K562 (cell line): Measurements from ENCODE around the gene C5orf22. TPM values are rescaled to one million over a fixed set of nuclear protein-coding genes. Genes with fewer than 3 reads are reported as not detected.

Source experiments
- ATAC-seq: fragments of 200-7000 bp; cut with Tn5 transposase; 3 replicates; pipeline ENCODE4 v1.9.1; 2020; ENCODE audit warnings: moderate library complexity
- BruUV-seq: library from RNA; stranded (reverse); fragments of 400-500 nt; replicated peaks from 2 replicates; lab custom pipeline; 2021; lab: Mats Ljungman, UMichigan
- CTCF ChIA-PET: fragments of 300-600 bp; formaldehyde crosslinking; extraction: SDS; loops from one replicate; lab custom pipeline; 2021; ENCODE audit warnings: low intra/inter-chr PET ratio; lab: Yijun Ruan, JAX
- POLR2A ChIA-PET: fragments of 300-600, 350-650 bp; sonication (Branson Sonifier 250); formaldehyde crosslinking; extraction: SDS; loops from one replicate; lab custom pipeline; 2021; ENCODE audit warnings: antibody characterized with exemption, inconsistent platforms; lab: Yijun Ruan, JAX
- DNase-seq, 4 experiments: peaks; one replicate each; pipeline versions ENCODE4 v3.0.0 to v3.0.0-alpha.2; 2011 to 2018; ENCODE audit warnings: low spot score in 3 of 4, mixed read lengths in 3 of 4; ENCODE audit errors: extremely low read depth in 1 of 4
- FAIRE-seq: peaks from 2 replicates; lab custom pipeline; 2011; peaks lifted over from hg19 to GRCh38; lab: Jason Lieb, UNC
- H2AFZ ChIP-seq: 2 replicates; pipeline ENCODE4 v1.6.0; 2011; ENCODE audit warnings: low read depth, low read length, control low read depth, inconsistent platforms
- H3K27ac ChIP-seq: fragments of 200-600 bp; 3 replicates; pipeline ENCODE4 v1.8.0; 2011; ENCODE audit warnings: low read depth, mild to moderate bottlenecking, control low read depth, inconsistent platforms, low read length, moderate library complexity, mixed read lengths; ENCODE audit errors: extremely low read depth
- H3K27me3 ChIP-seq, 2 experiments: fragments of 300-600 bp in 1 of 2; 2 replicates in 1 of 2; 3 replicates in 1 of 2; pipeline versions ENCODE4 v1.6.0 to v1.8.0; 2011; ENCODE audit warnings: inconsistent platforms in 2 of 2, low read length in 2 of 2, mild to moderate bottlenecking in 1 of 2, mixed read lengths in 1 of 2, moderate library complexity in 1 of 2; ENCODE audit not compliant: control insufficient read depth in 2 of 2, insufficient read depth in 2 of 2
- H3K36me3 ChIP-seq: fragments of 300-600 bp; 3 replicates; pipeline ENCODE4 v1.8.0; 2011; ENCODE audit warnings: mild to moderate bottlenecking, low read length, inconsistent platforms; ENCODE audit not compliant: control insufficient read depth, insufficient read depth
- H3K4me1 ChIP-seq, 2 experiments: fragments of 200-600 bp in 1 of 2; replicated peaks in 1 of 2; 2 replicates in 1 of 2; 3 replicates in 1 of 2; pipeline versions ENCODE4 v1.5.1 to v1.8.0; 2011; ENCODE audit warnings: inconsistent platforms in 2 of 2, low read length in 2 of 2, mild to moderate bottlenecking in 1 of 2, mixed read lengths in 1 of 2, moderate library complexity in 1 of 2; ENCODE audit not compliant: control insufficient read depth in 2 of 2, insufficient read depth in 2 of 2
- H3K4me2 ChIP-seq: 2 replicates; pipeline ENCODE4 v1.6.1; 2011; ENCODE audit warnings: low read length, control low read depth, inconsistent platforms, mixed read lengths; ENCODE audit not compliant: insufficient read depth
- H3K4me3 ChIP-seq: fragments of 200-600 bp; sonication (generic), shearing (Covaris generic); 2 replicates; pipeline ENCODE4 v1.5.1; 2016; ENCODE audit warnings: control low read depth, inconsistent platforms
- H3K79me2 ChIP-seq: fragments of 200-600 bp; 3 replicates; pipeline ENCODE4 v1.8.0; 2011; ENCODE audit warnings: low read length, inconsistent platforms; ENCODE audit not compliant: control insufficient read depth, insufficient read depth
- H3K9ac ChIP-seq, 2 experiments: 2 replicates each; pipeline versions ENCODE4 v1.6.0 to v1.6.1; 2011; ENCODE audit warnings: low read depth in 2 of 2, low read length in 2 of 2, control low read depth in 1 of 2, inconsistent platforms in 1 of 2, mild to moderate bottlenecking in 1 of 2, mixed read lengths in 1 of 2; ENCODE audit not compliant: insufficient read depth in 1 of 2
- H3K9me1 ChIP-seq: one replicate; pipeline ENCODE4 v1.6.0; 2011; ENCODE audit warnings: inconsistent platforms, mild to moderate bottlenecking, low read length, moderate library complexity; ENCODE audit not compliant: control insufficient read depth, insufficient read depth
- H3K9me3 ChIP-seq: replicated peaks from 2 replicates; pipeline ENCODE4 v1.5.1; 2011; ENCODE audit warnings: low read depth, low read length, inconsistent platforms; ENCODE audit not compliant: control insufficient read depth, insufficient read depth
- H4K20me1 ChIP-seq: replicated peaks from 2 replicates; pipeline ENCODE4 v1.6.1; 2011; ENCODE audit warnings: low read length, inconsistent platforms, mixed read lengths; ENCODE audit not compliant: control insufficient read depth, insufficient read depth
- CREM ChIP-seq: IDR thresholded peaks from 2 replicates; pipeline ENCODE4 v1.6.1; 2014; ENCODE audit warnings: antibody characterized with exemption, low read depth
- FOXO4 ChIP-seq: fragments of 450-650 bp; formaldehyde crosslinking; IDR thresholded peaks from 2 replicates; pipeline ENCODE4 v1.4.0; 2020; ENCODE audit warnings: mild to moderate bottlenecking, moderate library complexity
- HMGXB4 ChIP-seq: sonication (generic); formaldehyde crosslinking; IDR thresholded peaks from 2 replicates; pipeline ENCODE4 v1.8.1; 2023; ENCODE audit warnings: mild to moderate bottlenecking, missing genetic modification reagents
- MAFK ChIP-seq: IDR thresholded peaks from 2 replicates; pipeline ENCODE4 v1.6.1; 2011; ENCODE audit warnings: low read length, improper control_type of control experiment
- MECOM ChIP-seq: fragments of 250-450 bp; sonication (Bioruptor Pico); IDR thresholded peaks from 2 replicates; pipeline ENCODE4 v1.8.0; 2022; ENCODE audit warnings: inconsistent platforms
- NR2C2 ChIP-seq, 2 experiments: fragments of 200-800 bp in 1 of 2; sonication (Bioruptor generic) in 1 of 2; sonication (generic) in 1 of 2; formaldehyde crosslinking in 1 of 2; IDR thresholded peaks; 2 replicates each; pipeline versions ENCODE4 v1.6.1 to v1.8.0; 2016 to 2022; ENCODE audit warnings: mild to moderate bottlenecking in 1 of 2, missing compliant biosample characterization in 1 of 2, missing genetic modification characterization in 1 of 2, missing genetic modification reagents in 1 of 2
- OTX1 ChIP-seq: fragments of 450-650 bp; formaldehyde crosslinking; IDR thresholded peaks from 2 replicates; pipeline ENCODE4 v1.4.0; 2022; ENCODE audit warnings: mild to moderate bottlenecking
- POU5F1 ChIP-seq: fragments of 150-350 bp; IDR thresholded peaks from 2 replicates; pipeline ENCODE4 v1.6.1; 2014; ENCODE audit warnings: borderline replicate concordance, low read length, low read depth, mild to moderate bottlenecking; ENCODE audit not compliant: partially characterized antibody
- PRMT5 ChIP-seq: sonication (generic); formaldehyde crosslinking; IDR thresholded peaks from 2 replicates; pipeline ENCODE4 v1.5.0; 2020; ENCODE audit warnings: missing genetic modification reagents
- RAD51 ChIP-seq: fragments of 450-650 bp; IDR thresholded peaks from 2 replicates; pipeline ENCODE4 v1.7.1; 2016; ENCODE audit warnings: low read depth, mild to moderate bottlenecking, borderline replicate concordance
- ZBTB2 ChIP-seq: fragments of 450-650 bp; IDR thresholded peaks from 2 replicates; pipeline ENCODE4 v1.6.1; 2016; ENCODE audit warnings: antibody characterized with exemption
- ZNF609 ChIP-seq: sonication (generic); formaldehyde crosslinking; IDR thresholded peaks from 2 replicates; pipeline ENCODE4 v1.8.1; 2023; ENCODE audit warnings: missing genetic modification reagents, mild to moderate bottlenecking, borderline replicate concordance
- WGBS: fragments of 100-300 bp; shearing (Covaris generic); methylation state at CpG from one replicate; pipeline ENCODE4 v1.1.6; 2016; ENCODE audit warnings: low coverage, mixed read lengths; ENCODE audit not compliant: insufficient coverage; ENCODE audit errors: missing lambda C conversion rate; 5-methylcytosine and 5-hydroxymethylcytosine counted together
- in situ Hi-C: fragments of 300-500 bp; cut with MboI; formaldehyde crosslinking; loops from 4 replicates; pipeline ENCODE4 v1.15.0; 2018; ENCODE audit warnings: inconsistent platforms, mixed read lengths
- intact Hi-C: fragments of 100-400 bp; cut with micrococcal nuclease; formaldehyde crosslinking; loops from 2 replicates; pipeline ENCODE4 v1.14.2; 2022
- polyA plus RNA-seq, 8 experiments: library from polyadenylated mRNA; depleted of rRNA in 4 of 8; stranded (reverse) in 5 of 8; unstranded in 3 of 8; fragments of >200 nt; fragmentation: Nextera tagmentation in 2 of 8; fragmentation: Illumina TruSeq in 1 of 8; extraction: Ambion mirVana in 2 of 8; extraction: Trizol in 1 of 8; gene quantifications; 2 replicates each; pipeline versions ENCODE4 v1.2.1 to v1.2.3, GENCODE V29; 2011 to 2014; ENCODE audit warnings: inconsistent platforms in 1 of 8, missing spikeins in 1 of 8
- total RNA-seq, 7 experiments: library from RNA; depleted of rRNA in 6 of 7; stranded (reverse); fragments of >200 nt in 6 of 7; fragmentation: Illumina TruSeq in 2 of 7; extraction: Trizol in 2 of 7; gene quantifications; 2 replicates each; pipeline versions ENCODE4 v1.2.1 to v1.2.3, GENCODE V29; 2011 to 2021; ENCODE audit warnings: low replicate concordance in 1 of 7

The C5orf22 gene
- total and polyA plus RNA-seq, 9 of the 15 experiments (the other 6 are each of a cell fraction or from before 2014, with no cell fraction given) = 22.7 to 56.7 (median 39.3) TPM

- FAIRE-seq = no peak
- no peak overlapping the region for H3K9ac ChIP-seq
- 86% methylated on average over 4 of the region's 4 CpGs for WGBS
- H3K36me3 ChIP-seq = peaks cover 94% of the 10 kb centered on the region
- no peak overlapping the region for H3K27ac ChIP-seq
- no peaks in the 10 kb centered on the region for H3K9me1 ChIP-seq
- CTCF ChIA-PET = no interaction called here
- no peak overlapping the region for H3K4me2 ChIP-seq
- POLR2A ChIA-PET = interaction anchor here (0.5 to 1.7 kb wide), 3 partner anchors 9 to 55 kb away, joined by 3 to 7 read pairs (median 4); no protein-coding TSS in a partner anchor
- intact Hi-C loops = no loop called here
- BruUV-seq = no TSS peak
- ATAC-seq = no peak
- H4K20me1 ChIP-seq = no peaks in the 10 kb centered on the region
- no peak overlapping the region for H3K4me3 ChIP-seq
- no peaks in the 10 kb centered on the region for H3K9me3 ChIP-seq
- in situ Hi-C loops = no loop called here
- H3K79me2 ChIP-seq = no peaks in the 10 kb centered on the region
- H3K4me1 ChIP-seq = no peaks in the 10 kb centered on the region
- H3K27me3 ChIP-seq = no peaks in the 10 kb centered on the region
- H2AFZ ChIP-seq = no peak overlapping the region
- no peak for DNase-seq
- TF ChIP-seq NR2C2 (CRISPR knock-in tag; IDR thresholded peaks at IDR 0.05) (no peak), NR2C2 (tag; IDR thresholded peaks at IDR 0.05) (no peak), MAFK (no peak), PRMT5 (no peak), RAD51 (no peak), HMGXB4 (CRISPR knock-in tag) (no peak), MECOM (CRISPR knock-in tag) (no peak), ZBTB2 (no peak), POU5F1 (no peak), FOXO4 (CRISPR knock-in tag) (no peak), OTX1 (CRISPR knock-in tag) (no peak), ZNF609 (CRISPR knock-in tag) (no peak), CREM (no peak)
Measured at GRCh38 chr5:31495336-31495735, 36.8 kb upstream of the C5orf22 start.
